CD14-positive monocyte (primary cell): ENCODE measurements around the gene UBE2D3. TPM values are rescaled to one million over a fixed set of nuclear protein-coding genes. Genes with fewer than 3 reads are reported as not detected.

Source experiments
- DNase-seq, 3 donors: peaks; one replicate each; pipeline ENCODE4 v3.0.0-alpha.2; 2011 to 2022
- H2AFZ ChIP-seq: 2 replicates; pipeline ENCODE4 v1.6.0; 2012; ENCODE audit warnings: mild to moderate bottlenecking, low read depth, low read length, inconsistent platforms; ENCODE audit not compliant: insufficient read depth, poor library complexity, severe bottlenecking
- H3K27ac ChIP-seq, 2 donors: 1 replicate in 1 of 2; 2 replicates in 1 of 2; pipeline ENCODE4 v1.5.1; 2012 to 2013; ENCODE audit warnings: low read length in 2 of 2, control low read depth in 1 of 2, inconsistent platforms in 1 of 2, low read depth in 1 of 2, mild to moderate bottlenecking in 1 of 2
- H3K27me3 ChIP-seq, 2 donors: one replicate each; pipeline versions ENCODE4 v1.6.0 to v1.6.1; 2011 to 2013; ENCODE audit warnings: low read length in 2 of 2; ENCODE audit not compliant: control insufficient read depth in 2 of 2, insufficient read depth in 2 of 2
- H3K36me3 ChIP-seq, 2 donors: replicated peaks in 1 of 2; 1 replicate in 1 of 2; 2 replicates in 1 of 2; pipeline versions ENCODE4 v1.5.1 to v1.6.1; 2012 to 2013; ENCODE audit warnings: low read length in 2 of 2, control low read depth in 1 of 2, inconsistent platforms in 1 of 2, mild to moderate bottlenecking in 1 of 2; ENCODE audit not compliant: insufficient read depth in 2 of 2, control insufficient read depth in 1 of 2
- H3K4me1 ChIP-seq, 2 donors: 1 replicate in 1 of 2; 2 replicates in 1 of 2; pipeline versions ENCODE4 v1.5.1 to v1.6.1; 2012 to 2013; ENCODE audit warnings: low read length in 2 of 2, control low read depth in 1 of 2, inconsistent platforms in 1 of 2, mild to moderate bottlenecking in 1 of 2, moderate library complexity in 1 of 2; ENCODE audit not compliant: insufficient read depth in 2 of 2, control insufficient read depth in 1 of 2
- H3K4me2 ChIP-seq: replicated peaks from 2 replicates; pipeline ENCODE3; 2012; ENCODE audit warnings: low read length, moderate library complexity, mild to moderate bottlenecking; ENCODE audit not compliant: poor library complexity, severe bottlenecking; ENCODE audit errors: extremely low read depth
- H3K4me3 ChIP-seq, 3 experiments: fragments of 200-600 bp in 1 of 3; sonication (generic) in 1 of 3; replicated peaks in 1 of 3; 1 replicate in 2 of 3; 2 replicates in 1 of 3; pipeline ENCODE4 v1.5.1; 2011 to 2013; ENCODE audit warnings: low read length in 3 of 3, mild to moderate bottlenecking in 3 of 3, control low read depth in 2 of 3, low read depth in 2 of 3, inconsistent platforms in 1 of 3, moderate library complexity in 1 of 3
- H3K79me2 ChIP-seq: 2 replicates; pipeline ENCODE4 v1.6.0; 2012; ENCODE audit warnings: mild to moderate bottlenecking, control low read depth, inconsistent platforms, low read length, moderate library complexity; ENCODE audit not compliant: insufficient read depth
- H3K9ac ChIP-seq: 2 replicates; pipeline ENCODE4 v1.6.0; 2017; ENCODE audit warnings: low read length, mild to moderate bottlenecking; ENCODE audit not compliant: insufficient read depth, poor library complexity, severe bottlenecking
- H3K9me3 ChIP-seq, 2 donors: replicated peaks in 1 of 2; 1 replicate in 1 of 2; 2 replicates in 1 of 2; pipeline versions ENCODE4 v1.5.1 to v1.6.1; 2012 to 2013; ENCODE audit warnings: low read length in 2 of 2, control low read depth in 1 of 2; ENCODE audit not compliant: control insufficient read depth in 1 of 2, insufficient read depth in 1 of 2
- H4K20me1 ChIP-seq: 2 replicates; pipeline ENCODE4 v1.6.0; 2012; ENCODE audit warnings: mild to moderate bottlenecking, low read length, control low read depth, moderate library complexity; ENCODE audit not compliant: insufficient read depth
- H3K27ac Mint-ChIP-seq, 7 donors: one replicate each; pipeline ENCODE4 v1.8.0; 2020; ENCODE audit warnings: mild to moderate bottlenecking in 7 of 7, mixed read lengths in 7 of 7, moderate library complexity in 6 of 7, inconsistent platforms in 2 of 7
- H3K27me3 Mint-ChIP-seq, 3 donors: one replicate each; pipeline ENCODE4 v1.8.0; 2021 to 2022; ENCODE audit warnings: low read depth in 3 of 3, mild to moderate bottlenecking in 3 of 3, mixed read lengths in 3 of 3, moderate library complexity in 3 of 3, inconsistent platforms in 1 of 3
- H3K36me3 Mint-ChIP-seq, 2 donors: one replicate each; pipeline ENCODE4 v1.8.0; 2020; ENCODE audit warnings: mixed read lengths in 2 of 2, inconsistent platforms in 1 of 2, mild to moderate bottlenecking in 1 of 2
- H3K4me1 Mint-ChIP-seq: one replicate; pipeline ENCODE4 v1.8.0; 2020; ENCODE audit warnings: mild to moderate bottlenecking, mixed read lengths
- H3K4me3 Mint-ChIP-seq, 2 donors: one replicate each; pipeline ENCODE4 v1.8.0; 2020; ENCODE audit warnings: mild to moderate bottlenecking in 2 of 2, mixed read lengths in 2 of 2, moderate library complexity in 1 of 2
- H3K9me3 Mint-ChIP-seq, 7 donors: one replicate each; pipeline ENCODE4 v1.8.0; 2020 to 2022; ENCODE audit warnings: mixed read lengths in 7 of 7, mild to moderate bottlenecking in 6 of 7, moderate library complexity in 6 of 7, inconsistent platforms in 2 of 7
- WGBS: methylation state at CpG from one replicate; pipeline ENCODE4 v1.1.5; 2013; ENCODE audit warnings: missing lambda C conversion rate; ENCODE audit not compliant: insufficient coverage; 5-methylcytosine and 5-hydroxymethylcytosine counted together
- intact Hi-C, 2 donors: fragments of 100-400 bp; cut with micrococcal nuclease; formaldehyde crosslinking; loops; one replicate each; pipeline versions ENCODE4 v1.15.0 to v1.15.1; 2023
- polyA plus RNA-seq, 3 donors: library from polyadenylated mRNA; depleted of rRNA in 1 of 3; unstranded in 2 of 3; stranded (reverse) in 1 of 3; fragments of 300-500 nt in 2 of 3; fragments of >200 nt in 1 of 3; fragmentation: Illumina TruSeq in 2 of 3; gene quantifications; 1 replicate in 2 of 3; 2 replicates in 1 of 3; pipeline ENCODE4 v1.2.3, GENCODE V29; 2012 to 2021
- TF ChIP-seq, protein P1 (sequence below): fragments of 200-600 bp; IDR thresholded peaks from one replicate; pipeline ENCODE4 v1.8.0; 2022; ENCODE audit warnings: antibody characterized with exemption, mild to moderate bottlenecking

Gene UBE2D3
- polyA plus RNA-seq, 3 donors, result 340 to 499 (median 457) TPM

DNA sequence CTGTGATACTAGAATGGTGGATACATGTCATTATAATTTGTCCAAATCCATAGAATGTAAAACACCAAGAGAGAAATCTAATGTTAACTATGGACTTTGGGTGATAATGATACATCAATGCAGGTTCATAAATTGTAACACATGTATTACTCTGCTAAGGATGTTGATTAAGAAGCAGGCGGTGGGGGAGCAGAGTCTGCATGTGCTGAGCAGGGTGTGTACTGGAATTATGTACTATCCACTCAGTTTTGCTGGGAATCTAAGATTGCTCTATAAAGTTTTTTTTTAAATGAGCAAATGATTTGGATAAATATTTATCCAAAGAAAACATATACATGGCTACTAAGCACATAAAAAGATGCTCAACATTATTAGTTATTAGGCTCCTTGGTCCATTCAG, 51.5 kb downstream of the UBE2D3 start:
- DNase-seq, result no peak
- peaks cover 0 to 3% (median 0%) of the 10 kb centered on the region in 7 donors for H3K9me3 Mint-ChIP-seq
- H3K36me3 Mint-ChIP-seq, result no peaks in the 10 kb centered on the region

DNA sequence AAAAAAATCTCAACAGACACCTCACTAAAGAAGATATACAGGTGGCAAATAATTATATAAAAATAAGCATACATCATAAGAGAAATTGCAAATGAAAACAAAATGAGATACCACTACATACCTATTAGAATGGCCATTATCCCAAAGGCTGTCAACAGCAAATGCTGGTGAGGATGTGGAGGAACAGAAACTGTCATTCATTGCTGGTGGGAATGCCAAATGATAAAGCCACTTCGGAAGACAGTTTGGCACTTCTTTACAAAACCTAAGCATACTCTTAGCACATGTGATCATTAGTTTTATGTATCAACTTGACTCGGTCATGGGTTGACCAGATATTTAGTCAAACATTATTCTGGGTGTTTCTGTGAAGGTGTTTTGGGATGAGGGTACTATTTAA, 53.1 kb downstream of the UBE2D3 start:
- H4K20me1 ChIP-seq, result no peaks in the 10 kb centered on the region
- no peaks in the 10 kb centered on the region for H3K36me3 ChIP-seq
- no peak overlapping the region for H3K4me3 ChIP-seq
- no peak overlapping the region for H3K27ac ChIP-seq
- H3K9ac ChIP-seq, result no peak overlapping the region
- H3K9me3 ChIP-seq, result no peaks in the 10 kb centered on the region
- intact Hi-C loops, result no loop called here
- TF ChIP-seq, protein P1, sequence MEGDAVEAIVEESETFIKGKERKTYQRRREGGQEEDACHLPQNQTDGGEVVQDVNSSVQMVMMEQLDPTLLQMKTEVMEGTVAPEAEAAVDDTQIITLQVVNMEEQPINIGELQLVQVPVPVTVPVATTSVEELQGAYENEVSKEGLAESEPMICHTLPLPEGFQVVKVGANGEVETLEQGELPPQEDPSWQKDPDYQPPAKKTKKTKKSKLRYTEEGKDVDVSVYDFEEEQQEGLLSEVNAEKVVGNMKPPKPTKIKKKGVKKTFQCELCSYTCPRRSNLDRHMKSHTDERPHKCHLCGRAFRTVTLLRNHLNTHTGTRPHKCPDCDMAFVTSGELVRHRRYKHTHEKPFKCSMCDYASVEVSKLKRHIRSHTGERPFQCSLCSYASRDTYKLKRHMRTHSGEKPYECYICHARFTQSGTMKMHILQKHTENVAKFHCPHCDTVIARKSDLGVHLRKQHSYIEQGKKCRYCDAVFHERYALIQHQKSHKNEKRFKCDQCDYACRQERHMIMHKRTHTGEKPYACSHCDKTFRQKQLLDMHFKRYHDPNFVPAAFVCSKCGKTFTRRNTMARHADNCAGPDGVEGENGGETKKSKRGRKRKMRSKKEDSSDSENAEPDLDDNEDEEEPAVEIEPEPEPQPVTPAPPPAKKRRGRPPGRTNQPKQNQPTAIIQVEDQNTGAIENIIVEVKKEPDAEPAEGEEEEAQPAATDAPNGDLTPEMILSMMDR, result no peak
- Mint-ChIP-seq H3K4me1 (peaks cover 7% of the 10 kb centered on the region), H3K27ac (no peak overlapping the region), H3K9me3 (peaks cover 0 to 3% (median 0%) of the 10 kb centered on the region in 7 donors), H3K4me3 (no peak overlapping the region), H3K27me3 (peaks cover 0 to 3% (median 2%) of the 10 kb centered on the region in 3 donors), H3K36me3 (no peaks in the 10 kb centered on the region)
- 100% methylated on average over 1 of the region's 2 CpGs for WGBS
- peaks cover 3 to 9% of the 10 kb centered on the region in 2 donors for H3K4me1 ChIP-seq
- no peaks in the 10 kb centered on the region for H3K27me3 ChIP-seq
- H3K4me2 ChIP-seq, result no peak overlapping the region
- no peak overlapping the region for H2AFZ ChIP-seq
- no peaks in the 10 kb centered on the region for H3K79me2 ChIP-seq
- DNase-seq, result no peak

More for the DNA sequence above, 51.5 kb downstream of the UBE2D3 start:
- no peak overlapping the region for H3K4me3 Mint-ChIP-seq
- TF ChIP-seq, protein P1, result no peak
- no peak overlapping the region for H3K4me3 ChIP-seq
- no peaks in the 10 kb centered on the region for H3K9me3 ChIP-seq
- peaks cover 0 to 10% (median 2%) of the 10 kb centered on the region in 3 donors for H3K27me3 Mint-ChIP-seq
- H3K79me2 ChIP-seq, result no peaks in the 10 kb centered on the region
- H3K4me1 ChIP-seq, result peaks cover 19 to 25% of the 10 kb centered on the region in 2 donors
- intact Hi-C loops, result no loop called here
- no peak overlapping the region for H3K9ac ChIP-seq
- H3K27ac Mint-ChIP-seq, result no peak overlapping the region
- H2AFZ ChIP-seq, result no peak overlapping the region
- H4K20me1 ChIP-seq, result no peaks in the 10 kb centered on the region
- H3K27me3 ChIP-seq, result no peaks in the 10 kb centered on the region
- no peaks in the 10 kb centered on the region for H3K36me3 ChIP-seq
- no peak overlapping the region for H3K4me2 ChIP-seq
- H3K27ac ChIP-seq, result no peak overlapping the region
- 100% methylated on average over 1 of the region's 1 CpG for WGBS
- H3K4me1 Mint-ChIP-seq, result peaks cover 22% of the 10 kb centered on the region
